Caki2 (cell line): ENCODE results near the gene OLFML2A. TPM values are rescaled to one million over a fixed set of nuclear protein-coding genes. Genes with fewer than 3 reads are reported as not detected.
"Not testable (repeated sequence)": the region's sequence is repeated elsewhere in the genome, so short reads cannot be mapped to it uniquely, and the experiment has no call there.

Source experiments
- DNase-seq: peaks from one replicate; pipeline ENCODE4 v3.0.0-alpha.2; 2015; ENCODE audit warnings: low read depth
- in situ Hi-C: cut with HindIII; loops from 2 replicates; pipeline ENCODE4 v1.10.0; 2016; ENCODE audit warnings: low sequenced_read_pairs, low pct_unique_long_range_greater_than_20kb, mixed read lengths
- total RNA-seq: library from RNA; depleted of rRNA; stranded (reverse); fragments of >200 nt; shearing (Covaris generic); gene quantifications from 2 replicates; pipeline ENCODE4 v1.2.3, GENCODE V29; 2014; ENCODE audit warnings: low replicate concordance

OLFML2A gene
- total RNA-seq, 1 experiment from 2014 or later, result 14.9 TPM

- DNase-seq, result no peak
- in situ Hi-C loops, result no loop called here
Measured at GRCh38 chr9:124809741-124810500, 33.0 kb downstream of the OLFML2A start.

DNA sequence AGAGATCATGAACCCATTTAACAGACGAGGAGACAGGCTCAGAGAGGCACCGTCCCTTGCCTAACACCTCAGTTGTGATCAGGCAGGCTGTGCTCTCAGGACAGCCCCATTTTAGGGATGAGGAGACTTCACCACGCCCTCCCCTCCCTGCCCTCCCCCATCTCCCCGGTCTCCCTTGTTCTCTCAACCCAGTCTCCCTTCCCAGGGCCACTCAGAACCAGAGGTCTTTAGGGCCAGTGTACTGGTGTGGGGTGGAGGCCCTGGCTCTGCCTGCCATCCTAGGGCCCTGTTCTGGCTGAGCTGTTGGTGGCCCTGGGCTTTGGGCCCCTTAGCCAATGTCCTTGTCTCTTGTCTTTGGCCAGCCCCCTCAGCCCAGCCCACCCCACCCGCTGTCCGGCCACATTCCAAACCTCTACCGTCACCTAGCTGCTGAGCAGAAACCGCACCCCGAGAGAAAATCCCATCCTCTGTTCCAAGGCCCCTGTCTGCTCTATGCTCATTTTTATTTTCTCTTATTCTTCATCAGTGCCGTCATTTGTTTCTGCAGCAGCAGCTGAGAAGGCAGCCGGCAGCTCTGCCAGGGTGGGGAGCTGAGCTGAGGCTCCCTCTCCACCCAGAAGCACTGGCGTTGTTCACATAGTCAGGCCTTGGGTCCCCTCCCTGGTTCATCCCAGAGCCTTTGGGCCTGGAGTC lies 33.9 kb downstream of the OLFML2A start:
- in situ Hi-C loops, result no loop called here
- peak; percentile 71 for DNase-seq

- in situ Hi-C loops, result no loop called here
- peak; percentile 90 for DNase-seq
Measured at GRCh38 chr9:124812441-124812876, 35.5 kb downstream of the OLFML2A start.

- no peak for DNase-seq
- in situ Hi-C loops, result no loop called here
Measured at GRCh38 chr9:124813041-124813440, 36.1 kb downstream of the OLFML2A start.

- in situ Hi-C loops, result no loop called here
- no peak for DNase-seq
Measured at GRCh38 chr9:124813501-124814163, 36.7 kb downstream of the OLFML2A start.

DNA sequence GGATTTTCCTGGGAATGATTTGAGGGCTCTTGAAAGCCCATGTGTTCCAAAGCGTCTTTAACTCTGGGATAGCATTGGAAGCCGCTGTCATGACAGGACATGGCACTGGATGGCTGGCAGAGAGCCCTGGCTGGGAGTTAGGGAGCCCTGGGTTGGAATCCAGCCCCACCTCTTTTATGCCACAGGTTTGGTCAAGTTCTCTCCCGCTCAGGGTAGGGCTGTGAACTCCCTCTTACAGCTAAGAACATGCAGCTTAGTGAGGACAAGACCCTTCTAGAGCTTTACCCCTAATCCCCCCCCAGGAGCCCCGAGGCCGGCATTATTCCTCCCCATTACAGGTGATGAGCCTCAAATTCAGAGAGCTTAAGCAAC lies 37.2 kb downstream of the OLFML2A start:
- DNase-seq, result no peak
- in situ Hi-C loops, result no loop called here

DNA sequence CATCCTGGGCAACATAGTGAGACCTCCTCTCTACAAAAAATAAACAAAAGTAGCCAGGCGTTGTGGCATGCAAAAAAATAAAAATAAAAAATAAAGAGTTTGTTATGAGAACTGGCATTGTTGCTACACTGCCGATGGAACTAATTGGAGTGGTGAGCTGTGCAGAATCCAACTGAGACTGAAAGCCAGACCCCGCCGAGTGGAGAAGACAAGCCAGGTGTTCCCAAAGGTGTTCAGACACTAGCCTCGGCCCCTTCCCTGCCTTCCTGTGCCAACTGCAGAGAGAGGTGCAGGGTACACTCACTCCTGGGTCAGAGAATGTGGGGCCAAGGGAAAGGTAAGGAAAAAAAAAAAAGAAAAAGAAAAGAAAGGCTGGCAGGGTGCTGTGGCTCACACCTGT lies 38.7 kb downstream of the OLFML2A start:
- no peak for DNase-seq
- in situ Hi-C loops, result no loop called here

DNA sequence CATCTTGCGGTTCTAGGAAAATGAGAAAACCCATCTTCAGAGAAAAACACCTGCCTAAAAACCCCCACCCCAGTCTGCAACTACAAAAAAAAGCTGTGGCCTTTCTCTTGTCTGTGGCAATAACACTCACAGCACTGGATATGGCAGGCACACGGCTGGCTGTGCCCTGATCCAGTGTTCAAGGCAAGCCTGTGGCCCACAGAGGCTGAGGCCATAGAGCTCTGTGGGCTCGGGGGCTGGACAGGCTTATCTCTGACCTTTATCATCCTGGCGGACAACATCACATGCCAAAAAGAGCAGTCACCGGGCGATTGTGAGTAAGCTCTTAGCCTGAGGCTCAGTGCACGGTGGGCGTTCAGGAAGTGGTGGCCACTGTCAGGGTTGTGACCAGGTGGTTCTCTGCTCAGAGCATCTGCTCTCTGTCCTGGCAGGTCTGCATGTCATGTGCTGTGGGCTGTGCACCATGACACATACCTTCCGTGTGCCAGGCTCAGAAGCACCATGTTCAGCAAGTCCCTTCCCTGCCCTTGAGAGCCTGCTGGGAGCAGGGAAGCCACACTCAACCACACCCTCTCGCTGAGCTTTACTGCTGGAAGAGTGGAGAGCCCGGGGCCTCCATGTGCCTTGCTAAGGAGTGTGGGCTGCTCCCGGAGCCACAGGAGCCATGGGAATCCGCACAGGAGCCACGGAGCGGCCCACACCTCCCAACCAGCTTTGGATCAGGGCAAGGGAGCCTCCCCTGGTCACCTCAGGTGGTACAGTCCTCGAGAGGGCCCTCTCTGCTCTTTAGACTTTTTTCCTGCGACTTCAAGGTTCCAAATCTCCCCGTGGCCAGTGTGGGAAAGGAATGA lies 41.7 kb downstream of the OLFML2A start:
- peak; percentile 71 for DNase-seq
- in situ Hi-C loops, result no loop called here

DNA sequence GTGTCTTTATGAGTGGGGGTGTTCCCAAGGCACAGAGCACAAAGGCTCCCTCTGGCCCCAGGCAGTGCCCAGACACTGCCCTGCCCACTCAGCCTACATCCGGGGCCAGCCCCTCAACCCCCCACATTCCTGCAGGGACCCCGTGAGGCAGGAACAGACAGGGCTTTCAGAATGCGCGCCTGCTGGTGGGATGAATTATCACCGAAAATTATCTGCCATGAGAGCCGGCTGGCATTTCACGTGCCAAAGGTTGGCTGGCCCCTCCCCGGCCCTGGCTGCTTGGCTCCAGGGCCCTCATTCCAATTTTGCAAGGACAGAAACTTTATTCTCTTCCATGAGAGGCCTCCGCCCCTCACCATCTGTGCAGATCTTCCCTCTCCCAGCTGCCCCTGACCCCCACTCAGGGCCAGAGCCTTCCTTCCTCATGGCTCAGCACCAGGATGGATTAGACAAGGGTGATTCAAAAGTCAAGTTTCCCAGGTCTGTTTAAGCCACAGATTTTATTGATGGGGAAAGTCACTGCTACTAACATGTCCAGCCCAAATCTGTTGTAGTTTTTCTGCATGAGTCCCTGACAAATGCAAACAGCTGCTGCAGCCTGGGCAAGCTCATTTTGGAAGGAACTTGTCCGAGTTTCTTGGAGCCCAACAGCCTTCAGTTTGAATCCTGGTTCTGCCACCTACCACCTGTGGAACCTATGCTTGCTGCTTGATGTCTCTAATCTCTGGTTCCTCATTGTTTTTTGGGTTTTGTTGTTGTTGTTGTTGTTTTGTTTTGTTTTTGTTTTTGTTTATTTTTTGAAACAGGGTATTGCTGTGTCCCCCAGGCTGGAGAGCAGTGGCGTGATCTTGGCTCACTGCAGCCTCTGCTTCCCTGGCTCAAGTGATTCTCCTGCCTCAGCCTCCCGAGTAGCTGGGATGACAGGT lies 44.0 kb downstream of the OLFML2A start:
- in situ Hi-C loops, result no loop called here
- DNase-seq, result no peak

DNA sequence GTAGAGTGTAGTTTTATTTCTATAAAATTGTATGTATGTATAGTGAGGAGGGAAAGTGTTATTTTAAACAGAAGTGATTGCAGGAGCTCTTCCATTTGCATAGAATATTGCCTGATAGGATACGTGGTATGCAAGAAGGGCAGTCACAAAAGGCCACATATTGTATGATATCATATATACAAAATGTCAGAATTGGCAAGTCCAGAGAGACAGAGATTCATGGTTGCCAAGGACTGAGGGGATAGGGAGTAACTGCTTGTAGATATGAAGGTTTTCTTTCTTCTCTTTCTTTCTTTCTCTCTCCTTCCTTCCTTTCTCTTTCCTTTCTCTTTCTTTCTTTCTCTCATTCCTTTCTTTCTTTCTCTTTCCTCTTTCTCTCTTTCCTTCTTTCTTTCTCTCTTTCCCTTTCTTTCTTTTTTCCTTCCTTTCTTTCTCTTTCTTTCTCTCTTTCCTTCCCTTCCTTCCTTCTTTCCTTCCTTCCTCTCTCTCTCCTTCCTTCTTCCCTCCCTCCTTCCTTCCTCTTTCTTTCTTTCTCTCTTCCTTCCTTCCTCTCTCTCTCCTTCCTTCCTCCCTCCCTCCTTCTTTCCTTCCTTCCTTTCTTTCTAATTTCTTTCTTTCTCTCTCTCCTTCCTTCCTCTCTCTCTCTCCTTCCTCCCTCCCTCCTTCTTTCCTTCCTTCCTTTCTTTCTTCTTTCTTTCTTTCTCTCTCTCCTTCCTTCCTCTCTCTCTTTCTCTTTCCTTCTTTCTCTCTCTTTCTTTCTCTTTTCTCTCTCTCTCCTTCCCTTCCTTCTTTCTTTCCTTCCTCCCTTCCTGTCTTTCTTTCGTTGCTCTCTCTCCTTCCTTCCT lies 51.8 kb downstream of the OLFML2A start:
- DNase-seq, result no peak
- in situ Hi-C loops, result no loop called here

GRCh38 chr9:124829334-124829669 lies 52.4 kb downstream of the OLFML2A start:
- in situ Hi-C loops, result no loop called here
- DNase-seq, result no peak

DNA sequence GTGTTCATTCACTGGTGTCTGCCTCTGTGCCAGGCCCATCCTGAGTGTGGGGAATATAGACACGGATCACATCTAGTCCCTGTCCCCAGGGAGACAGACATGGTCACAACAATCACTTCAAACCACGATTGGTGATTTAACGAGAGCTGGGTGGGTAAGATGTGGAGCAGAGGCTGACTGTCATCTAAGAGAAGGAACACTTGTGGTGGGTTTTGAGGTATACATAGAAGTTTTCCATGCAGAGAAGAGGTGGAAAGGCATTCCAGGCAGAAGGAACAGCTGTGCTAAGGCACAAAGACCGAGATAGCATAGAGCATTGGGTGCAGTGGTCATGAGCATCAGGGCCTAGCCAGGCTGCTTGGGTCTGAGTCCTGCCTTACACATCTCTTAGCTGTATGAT lies 53.7 kb downstream of the OLFML2A start:
- in situ Hi-C loops, result no loop called here

GRCh38 chr9:124831642-124832364 lies 54.9 kb downstream of the OLFML2A start:
- in situ Hi-C loops, result no loop called here
- no peak for DNase-seq

More for the DNA sequence above, 53.7 kb downstream of the OLFML2A start:
- DNase-seq, result no peak

- in situ Hi-C loops, result no loop called here
Measured at GRCh38 chr9:124834591-124834990, 57.7 kb downstream of the OLFML2A start.

GRCh38 chr9:124835026-124835557 lies 58.2 kb downstream of the OLFML2A start:
- peak; percentile 51 for DNase-seq
- in situ Hi-C loops, result no loop called here

More at GRCh38 chr9:124834591-124834990, 57.7 kb downstream of the OLFML2A start:
- DNase-seq, result peak; percentile 41

- in situ Hi-C loops, DNase-seq: not testable (repeated sequence)
Measured at GRCh38 chr9:124838132-124838531, 61.2 kb downstream of the OLFML2A start.
